PFSK-1 (cell line): ENCODE measurements around the gene MAP6.

ENCODE experiments used
- FOXP2 ChIP-seq: optimal IDR thresholded peaks from 2 replicates; pipeline ENCODE3; 2011; ENCODE audit warnings: borderline replicate concordance, control low read depth, inconsistent platforms; ENCODE audit not compliant: insufficient read depth; ENCODE audit errors: extremely low read length, extremely low read depth
- POLR2AphosphoS5 ChIP-seq: IDR thresholded peaks from 2 replicates; pipeline ENCODE4 v1.6.1; 2012; ENCODE audit warnings: low read depth, mild to moderate bottlenecking, control low read depth, low read length, moderate library complexity
- REST ChIP-seq, 2 experiments: IDR thresholded peaks; 2 replicates each; pipeline versions ENCODE4 v1.6.1 to v1.8.0; 2011 to 2012; ENCODE audit warnings: low read depth in 2 of 2, low read length in 2 of 2, control low read depth in 1 of 2, inconsistent platforms in 1 of 2, mild to moderate bottlenecking in 1 of 2, moderate library complexity in 1 of 2; ENCODE audit not compliant: insufficient read depth in 1 of 2
- SIN3A ChIP-seq: IDR thresholded peaks from 2 replicates; pipeline ENCODE4 v1.6.1; 2012; ENCODE audit warnings: mild to moderate bottlenecking, low read length, moderate library complexity, borderline replicate concordance; ENCODE audit not compliant: insufficient read depth
- TAF1 ChIP-seq: IDR thresholded peaks from 2 replicates; pipeline ENCODE4 v1.6.1; 2012; ENCODE audit warnings: low read length, control low read depth, borderline replicate concordance; ENCODE audit not compliant: insufficient read depth

MAP6 gene

GRCh38 chr11:75574698-75575602 is 93.9 kb downstream of the MAP6 start:
- peak; percentile 39 for TF ChIP-seq POLR2AphosphoS5
- TF ChIP-seq FOXP2 = no peak

GRCh38 chr11:75572744-75573143 is 96.1 kb downstream of the MAP6 start:
- TF ChIP-seq POLR2AphosphoS5 (0 out of 2 replicates have a peak, but pooled peaks have one; percentile 37), REST (IDR thresholded peaks at IDR 0.05; ENCODE audit: insufficient read depth in 1 of 2, low read depth in 2 of 2, low read length in 2 of 2) (no peak)

- TF ChIP-seq POLR2AphosphoS5 = no peak
- TF ChIP-seq FOXP2 = no peak
- TF ChIP-seq REST (IDR thresholded peaks at IDR 0.05; ENCODE audit: insufficient read depth in 1 of 2, low read depth in 2 of 2, low read length in 2 of 2) = no peak
- TF ChIP-seq SIN3A = no peak
- TF ChIP-seq TAF1 = no peak
Observed at GRCh38 chr11:75571625-75572024, 97.2 kb downstream of the MAP6 start.

- TF ChIP-seq FOXP2 (no peak), SIN3A (no peak), REST (IDR thresholded peaks at IDR 0.05; ENCODE audit: insufficient read depth in 1 of 2, low read depth in 2 of 2, low read length in 2 of 2) (no peak), POLR2AphosphoS5 (no peak), TAF1 (no peak)
Observed at GRCh38 chr11:75570559-75571139, 98.2 kb downstream of the MAP6 start.

GRCh38 chr11:75568616-75569219 is 100.1 kb downstream of the MAP6 start:
- no peak for TF ChIP-seq POLR2AphosphoS5
- TF ChIP-seq REST (IDR thresholded peaks at IDR 0.05; ENCODE audit: insufficient read depth in 1 of 2, low read depth in 2 of 2, low read length in 2 of 2) = no peak
- TF ChIP-seq SIN3A = no peak
- TF ChIP-seq FOXP2 = no peak
- no peak for TF ChIP-seq TAF1
